Measurements from ENCODE around the gene CCDC88B.
"Not testable (repeated sequence)": the region's sequence is repeated elsewhere in the genome, so short reads cannot be mapped to it uniquely, and the experiment has no call there.

The CCDC88B gene

DNA sequence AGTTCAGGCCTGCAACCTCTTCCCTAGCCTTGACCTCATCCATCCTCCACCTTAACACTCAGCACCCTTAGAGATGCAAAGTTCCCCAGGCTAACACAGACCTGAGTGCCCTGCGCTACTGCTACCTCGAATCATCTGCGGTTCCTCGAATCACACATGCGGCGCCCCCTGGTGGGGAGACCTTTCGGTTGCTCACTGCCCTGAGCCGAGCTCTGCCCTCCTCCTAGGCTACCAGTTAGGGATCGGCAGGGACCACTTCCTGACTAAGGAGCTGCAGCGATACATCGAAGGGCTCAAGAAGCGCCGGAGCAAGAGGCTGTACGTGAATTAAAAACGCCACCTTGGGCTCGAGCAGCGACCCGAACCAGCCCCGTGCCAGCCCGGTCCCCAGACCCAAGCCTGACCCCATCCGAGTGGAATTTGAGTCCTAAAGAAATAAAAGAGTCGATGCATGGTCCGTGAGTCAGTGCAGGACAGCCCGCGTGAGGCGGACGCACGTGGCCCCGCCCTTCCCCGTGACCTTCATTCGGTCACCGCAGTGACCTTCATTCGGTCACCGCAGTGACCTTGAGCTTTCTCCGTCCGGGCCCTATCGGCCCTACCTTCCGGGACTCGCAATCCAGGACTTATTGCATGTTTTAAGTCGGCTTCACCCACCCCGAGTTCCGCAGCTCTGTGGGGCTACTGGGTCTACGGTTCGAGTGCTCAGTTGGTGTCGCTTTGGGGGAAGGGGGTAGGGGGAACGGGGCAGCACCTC lies 35.5 kb upstream of the CCDC88B start:
- DNase-seq, result peak; percentile 84 to 94 (median 88)

DNA sequence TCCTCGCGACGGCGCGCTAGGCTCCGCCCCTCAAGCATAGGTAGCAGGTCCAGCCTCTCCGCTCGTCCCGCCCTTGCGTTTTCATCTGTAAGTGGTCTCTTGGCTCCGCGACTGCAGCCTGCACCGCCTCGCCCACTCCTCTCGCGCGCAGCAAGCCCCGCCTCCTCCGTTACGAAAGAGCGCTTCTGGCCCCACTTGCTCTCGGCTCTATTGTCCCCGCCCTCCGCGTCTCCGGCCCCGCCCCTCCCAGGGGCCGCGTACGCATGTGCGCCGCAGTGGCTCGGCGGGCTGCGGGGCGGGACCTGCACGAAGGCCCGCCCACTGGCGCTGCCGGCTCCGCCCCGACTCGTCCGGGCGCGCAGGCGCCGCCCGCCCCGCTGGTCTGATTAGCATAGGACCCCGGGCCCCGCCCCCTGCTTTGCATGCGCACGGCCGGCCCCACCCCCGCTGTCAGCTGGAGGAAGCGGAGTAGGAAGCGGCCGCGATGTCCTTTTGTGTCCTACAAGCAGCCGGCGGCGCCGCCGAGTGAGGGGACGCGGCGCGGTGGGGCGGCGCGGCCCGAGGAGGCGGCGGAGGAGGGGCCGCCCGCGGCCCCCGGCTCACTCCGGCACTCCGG lies 34.8 kb upstream of the CCDC88B start, which contains the start of gene ESRRA:
ESRRA (plus strand) TSS at position 450 of the 616 bp plus-strand sequence. CDS start 1,656 bp downstream, outside the sequence.
- peak; percentile 99 to 100 (median 99) for DNase-seq

DNA sequence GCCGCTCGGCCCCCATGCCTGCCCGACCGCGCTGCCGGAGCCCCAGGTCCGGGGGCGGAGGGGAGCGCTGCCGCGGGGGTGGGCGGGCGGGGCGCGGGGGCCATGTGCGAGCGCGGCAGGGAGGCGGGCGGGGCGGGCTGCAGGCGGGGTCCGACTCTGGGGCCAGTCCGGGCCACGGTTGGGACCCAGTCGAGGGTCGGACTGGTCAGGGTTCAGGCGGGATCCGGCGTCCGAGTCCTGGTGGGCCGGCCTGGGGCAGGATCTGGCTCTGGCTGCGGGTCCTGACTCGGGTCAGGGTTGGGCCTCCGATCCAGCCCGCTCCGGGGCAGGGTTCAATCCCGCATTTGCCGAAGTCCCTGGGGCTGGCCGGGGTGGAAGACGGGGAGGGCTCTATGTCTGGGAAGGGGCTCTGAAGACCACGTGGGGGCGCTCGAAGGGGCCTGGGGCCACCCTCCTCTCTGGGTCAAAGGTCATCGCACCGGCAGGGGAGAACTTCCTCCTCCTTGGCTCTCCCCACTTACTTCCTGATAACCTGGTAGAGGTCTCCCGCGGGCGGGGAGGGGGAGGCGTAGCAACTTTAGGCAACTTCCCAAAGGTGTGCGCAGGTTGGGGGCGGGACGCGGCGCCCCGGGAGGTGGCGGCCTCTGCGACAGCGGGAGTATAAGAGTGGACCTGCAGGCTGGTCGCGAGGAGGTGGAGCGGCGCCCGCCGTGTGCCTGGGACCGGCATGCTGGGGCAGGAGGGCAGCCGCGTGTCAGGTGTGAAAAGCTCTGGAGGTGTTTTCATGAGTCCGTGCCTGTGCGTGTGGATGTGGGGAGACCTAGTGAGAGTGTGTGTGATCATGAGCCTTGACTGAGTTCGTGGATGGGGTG lies 34.1 kb upstream of the CCDC88B start:
- DNase-seq, result peak; percentile 45 to 79 (median 60)

- DNase-seq, result no peak
These were observed 33.5 kb upstream of the CCDC88B start for GRCh38 chr11:64306563-64306875.

DNA sequence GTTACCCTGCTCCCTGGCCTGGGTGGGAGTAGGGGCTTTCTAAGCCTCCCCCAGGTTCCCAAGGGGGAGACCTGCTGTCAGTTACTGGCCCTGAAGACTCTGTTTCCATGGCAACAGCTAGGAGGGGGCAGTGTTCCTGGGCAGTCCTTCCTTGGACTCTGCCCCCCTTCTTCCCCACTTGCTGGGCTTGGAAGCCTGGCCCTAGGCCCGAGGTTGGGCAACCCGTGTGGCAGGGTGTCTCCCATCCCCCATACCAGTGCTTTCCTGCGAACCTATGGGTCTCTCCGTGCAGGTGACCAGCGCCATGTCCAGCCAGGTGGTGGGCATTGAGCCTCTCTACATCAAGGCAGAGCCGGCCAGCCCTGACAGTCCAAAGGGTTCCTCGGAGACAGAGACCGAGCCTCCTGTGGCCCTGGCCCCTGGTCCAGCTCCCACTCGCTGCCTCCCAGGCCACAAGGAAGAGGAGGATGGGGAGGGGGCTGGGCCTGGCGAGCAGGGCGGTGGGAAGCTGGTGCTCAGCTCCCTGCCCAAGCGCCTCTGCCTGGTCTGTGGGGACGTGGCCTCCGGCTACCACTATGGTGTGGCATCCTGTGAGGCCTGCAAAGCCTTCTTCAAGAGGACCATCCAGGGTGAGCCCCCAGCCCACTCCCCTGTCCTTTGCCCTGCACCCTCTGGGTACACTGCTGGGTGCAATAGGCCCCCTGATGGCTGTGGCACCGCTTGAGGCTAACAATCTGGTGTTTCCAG lies 33.0 kb upstream of the CCDC88B start:
- DNase-seq, result no peak

- DNase-seq, result not testable (repeated sequence)
These were observed 32.2 kb upstream of the CCDC88B start for GRCh38 chr11:64307795-64308194.

- DNase-seq, result no peak
These were observed 27.1 kb upstream of the CCDC88B start for GRCh38 chr11:64312947-64313346.

DNA sequence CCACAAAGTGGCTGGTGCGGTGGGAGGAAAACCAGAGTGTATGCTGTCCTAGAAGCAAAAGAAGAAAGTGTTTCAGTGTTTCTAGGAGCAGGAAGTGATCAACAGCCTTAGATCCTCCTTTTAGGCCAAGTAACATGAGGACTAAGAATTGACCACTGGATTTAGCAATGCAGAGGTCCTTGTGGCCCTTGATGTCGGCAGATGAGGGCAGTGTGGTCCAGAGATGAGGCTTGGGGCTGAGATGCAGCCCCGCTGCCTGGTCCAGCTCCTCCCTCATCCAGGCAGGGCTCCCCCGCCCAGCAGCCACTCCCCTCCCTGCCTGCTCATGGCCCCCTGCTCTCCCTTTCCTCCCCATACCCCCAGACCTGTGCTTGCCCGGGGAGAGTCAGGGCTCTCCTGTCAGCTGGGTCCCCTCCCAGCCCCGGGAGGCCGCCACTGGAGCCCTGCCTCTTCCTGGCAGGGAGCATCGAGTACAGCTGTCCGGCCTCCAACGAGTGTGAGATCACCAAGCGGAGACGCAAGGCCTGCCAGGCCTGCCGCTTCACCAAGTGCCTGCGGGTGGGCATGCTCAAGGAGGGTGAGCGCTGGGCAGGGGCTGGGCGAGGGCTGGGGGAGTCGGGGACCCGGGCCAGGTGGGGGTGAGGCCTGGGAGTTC lies 26.4 kb upstream of the CCDC88B start:
- DNase-seq, result no peak

GRCh38 chr11:64314146-64314804 lies 25.7 kb upstream of the CCDC88B start:
- DNase-seq, result no peak

GRCh38 chr11:64314805-64315561 lies 25.0 kb upstream of the CCDC88B start:
- DNase-seq, result no peak

DNA sequence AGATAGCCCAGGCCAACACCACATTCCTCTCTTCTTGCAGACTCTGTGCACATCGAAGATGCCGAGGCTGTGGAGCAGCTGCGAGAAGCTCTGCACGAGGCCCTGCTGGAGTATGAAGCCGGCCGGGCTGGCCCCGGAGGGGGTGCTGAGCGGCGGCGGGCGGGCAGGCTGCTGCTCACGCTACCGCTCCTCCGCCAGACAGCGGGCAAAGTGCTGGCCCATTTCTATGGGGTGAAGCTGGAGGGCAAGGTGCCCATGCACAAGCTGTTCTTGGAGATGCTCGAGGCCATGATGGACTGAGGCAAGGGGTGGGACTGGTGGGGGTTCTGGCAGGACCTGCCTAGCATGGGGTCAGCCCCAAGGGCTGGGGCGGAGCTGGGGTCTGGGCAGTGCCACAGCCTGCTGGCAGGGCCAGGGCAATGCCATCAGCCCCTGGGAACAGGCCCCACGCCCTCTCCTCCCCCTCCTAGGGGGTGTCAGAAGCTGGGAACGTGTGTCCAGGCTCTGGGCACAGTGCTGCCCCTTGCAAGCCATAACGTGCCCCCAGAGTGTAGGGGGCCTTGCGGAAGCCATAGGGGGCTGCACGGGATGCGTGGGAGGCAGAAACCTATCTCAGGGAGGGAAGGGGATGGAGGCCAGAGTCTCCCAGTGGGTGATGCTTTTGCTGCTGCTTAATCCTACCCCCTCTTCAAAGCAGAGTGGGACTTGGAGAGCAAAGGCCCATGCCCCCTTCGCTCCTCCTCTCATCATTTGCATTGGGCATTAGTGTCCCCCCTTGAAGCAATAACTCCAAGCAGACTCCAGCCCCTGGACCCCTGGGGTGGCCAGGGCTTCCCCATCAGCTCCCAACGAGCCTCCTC lies 24.1 kb upstream of the CCDC88B start:
- not testable (repeated sequence) for DNase-seq

GRCh38 chr11:64316672-64317324 lies 23.2 kb upstream of the CCDC88B start:
- peak in 3 of 5 experiments; percentile 38 to 76 (median 48) for DNase-seq

- DNase-seq, result peak; percentile 85 to 99 (median 96)
These were observed 22.6 kb upstream of the CCDC88B start, which contains the start of gene TRMT112 for GRCh38 chr11:64317325-64317960. TRMT112 (minus strand) TSS chr11:64317559; CDS start chr11:64317526, 33 bp downstream.

- DNase-seq, result peak; percentile 87 to 99 (median 92)
These were observed 21.8 kb upstream of the CCDC88B start, which contains the start of gene PRDX5 for GRCh38 chr11:64317961-64318765. PRDX5 (plus strand) TSS chr11:64318121; CDS start chr11:64318216, 95 bp downstream.

DNA sequence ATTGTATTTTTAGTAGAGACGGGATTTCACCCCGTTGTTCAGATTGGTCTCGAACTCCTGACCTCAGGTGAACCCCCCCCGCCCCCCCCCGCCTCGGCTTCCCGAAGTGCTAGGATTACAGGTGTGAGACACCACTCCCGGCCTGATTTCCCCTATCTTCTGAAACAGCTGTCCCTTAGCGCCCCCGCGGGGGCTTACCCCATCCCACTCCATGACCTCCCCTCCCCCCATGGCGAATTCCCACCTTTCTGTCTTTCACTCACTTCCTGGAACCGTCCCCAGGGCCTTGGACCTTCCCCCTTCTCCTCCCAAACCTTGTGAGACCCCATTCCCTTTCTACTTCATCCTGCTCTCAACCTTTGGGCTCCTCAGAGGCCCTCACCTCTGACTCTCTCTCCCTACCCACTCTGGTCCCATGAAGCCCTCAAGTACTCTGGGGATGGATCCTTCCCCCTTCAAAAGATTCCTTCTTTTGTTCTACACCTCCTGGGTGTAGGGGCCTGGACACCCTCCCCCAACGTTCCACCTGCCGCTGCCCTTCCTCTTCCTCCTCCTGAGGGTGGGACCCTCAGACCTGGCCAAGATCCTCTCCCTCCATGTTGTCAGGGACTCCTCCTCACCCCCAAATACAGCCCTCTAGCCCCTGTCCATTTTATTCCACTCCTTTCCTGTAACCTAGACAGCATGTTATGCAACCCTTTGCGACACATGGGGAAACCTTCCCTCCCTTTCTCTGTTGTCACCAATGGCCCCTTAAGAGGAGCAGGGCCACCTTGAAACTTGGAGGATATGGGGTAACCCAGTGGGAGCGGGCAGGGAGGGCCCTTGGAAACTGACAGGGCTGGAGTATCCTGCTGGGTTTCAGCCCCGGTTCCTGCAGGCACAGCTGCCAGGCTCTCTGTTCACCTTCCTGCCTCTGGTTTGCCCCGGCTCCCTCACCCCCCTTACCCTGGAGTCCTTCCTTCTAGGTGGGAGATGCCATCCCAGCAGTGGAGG lies 20.9 kb upstream of the CCDC88B start:
- no peak for DNase-seq

DNA sequence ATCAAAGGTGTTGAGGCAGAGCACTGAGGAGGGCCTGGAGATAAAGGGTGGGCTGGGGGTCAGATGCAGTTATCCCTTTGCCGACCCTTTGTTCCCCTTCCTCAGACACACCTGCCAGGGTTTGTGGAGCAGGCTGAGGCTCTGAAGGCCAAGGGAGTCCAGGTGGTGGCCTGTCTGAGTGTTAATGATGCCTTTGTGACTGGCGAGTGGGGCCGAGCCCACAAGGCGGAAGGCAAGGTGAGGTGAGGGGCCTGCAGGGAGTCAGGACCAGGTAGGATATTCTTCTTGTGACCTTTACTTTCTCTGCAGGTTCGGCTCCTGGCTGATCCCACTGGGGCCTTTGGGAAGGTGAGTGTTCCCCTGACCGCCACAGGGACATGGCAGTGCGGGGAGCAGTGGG lies 19.4 kb upstream of the CCDC88B start:
- DNase-seq, result no peak
